Mucosa of rectum (tissue), 2 donors: ENCODE data around the gene NOP58.
"Not testable (repeated sequence)": the region's sequence is repeated elsewhere in the genome, so short reads cannot be mapped to it uniquely, and the experiment has no call there.

Experiments used
- H3K27ac ChIP-seq, 2 donors: one replicate each; pipeline ENCODE4 v1.7.0; 2013; ENCODE audit warnings: inconsistent platforms in 2 of 2, low read depth in 2 of 2, low read length in 2 of 2
- H3K27me3 ChIP-seq, 2 donors: one replicate each; pipeline ENCODE4 v1.7.0; 2013; ENCODE audit warnings: low read length in 2 of 2; ENCODE audit not compliant: control insufficient read depth in 2 of 2, insufficient read depth in 2 of 2
- H3K36me3 ChIP-seq, 2 donors: one replicate each; pipeline ENCODE4 v1.7.0; 2013; ENCODE audit warnings: low read length in 2 of 2; ENCODE audit not compliant: control insufficient read depth in 2 of 2, insufficient read depth in 2 of 2
- H3K4me1 ChIP-seq, 2 donors: one replicate each; pipeline ENCODE4 v1.7.0; 2013; ENCODE audit warnings: low read length in 2 of 2, mild to moderate bottlenecking in 1 of 2; ENCODE audit not compliant: control insufficient read depth in 2 of 2, insufficient read depth in 2 of 2
- H3K4me3 ChIP-seq, 2 donors: one replicate each; pipeline ENCODE4 v1.7.0; 2013; ENCODE audit warnings: low read length in 2 of 2
- H3K9ac ChIP-seq, 2 donors: one replicate each; pipeline ENCODE4 v1.7.0; 2013; ENCODE audit warnings: low read length in 2 of 2, low read depth in 1 of 2, mild to moderate bottlenecking in 1 of 2
- H3K9me3 ChIP-seq, 2 donors: one replicate each; pipeline ENCODE4 v1.7.0; 2013; ENCODE audit warnings: low read length in 2 of 2; ENCODE audit not compliant: control insufficient read depth in 2 of 2
- donor health status: healthy.
- donor health status: Normal muscosa, but diverticular disease.

Gene NOP58

DNA sequence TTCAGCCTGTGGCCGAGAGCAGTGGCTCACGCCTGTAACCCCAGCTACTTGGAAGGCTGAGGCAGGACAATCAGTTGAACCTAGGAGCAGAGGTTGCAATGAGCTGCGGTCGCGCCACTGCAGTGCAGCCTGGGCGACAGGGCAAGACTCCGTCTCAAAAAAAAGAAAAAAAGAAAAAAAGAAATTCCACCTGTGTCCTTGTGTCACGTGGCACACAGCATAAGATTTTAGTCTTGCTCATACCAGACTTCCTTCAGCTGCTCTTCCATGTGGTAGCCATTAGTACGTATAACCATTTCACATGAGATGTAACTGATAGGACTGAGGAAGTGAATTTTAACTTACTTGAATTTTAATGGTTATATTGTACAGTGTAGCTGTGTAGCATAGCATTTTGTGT, 4.0 kb downstream of the NOP58 start:
- Histone ChIP-seq H3K27ac (no peak overlapping the region), H3K9ac (peak overlapping the region in 1 of 2 donors; percentile 14), H3K27me3 (no peaks in the 10 kb centered on the region), H3K4me1 (peaks cover 2 to 13% of the 10 kb centered on the region in 2 donors), H3K4me3 (peak overlapping the region; percentile 3 to 15), H3K36me3 (no peaks in the 10 kb centered on the region), H3K9me3 (no peaks in the 10 kb centered on the region)

DNA sequence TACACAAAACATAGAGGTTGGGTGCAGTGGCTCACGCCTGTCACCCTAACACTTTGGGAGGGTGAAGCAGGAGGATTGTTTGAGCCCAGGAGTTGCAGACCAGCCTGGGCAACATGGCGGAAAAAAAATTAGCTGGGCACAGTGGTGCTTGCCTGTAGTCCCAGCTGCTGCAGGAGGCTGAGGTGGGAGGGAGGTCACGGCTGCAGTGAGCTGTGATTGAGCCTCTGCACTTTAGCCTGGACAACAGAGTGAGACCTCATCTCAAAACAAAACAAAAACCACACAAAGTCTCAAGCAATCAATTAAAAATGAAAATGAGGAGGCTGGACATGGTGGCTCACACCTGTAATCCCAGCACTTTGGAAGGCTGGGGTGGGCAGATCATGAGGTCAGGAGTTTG, 4.9 kb downstream of the NOP58 start:
- H3K36me3 ChIP-seq = peaks cover 3% of the 10 kb centered on the region in 2 donors
- no peak overlapping the region for H3K9ac ChIP-seq
- H3K4me3 ChIP-seq = no peak overlapping the region
- peaks cover 2 to 12% of the 10 kb centered on the region in 2 donors for H3K4me1 ChIP-seq
- no peaks in the 10 kb centered on the region for H3K27me3 ChIP-seq
- H3K27ac ChIP-seq = no peak overlapping the region
- no peaks in the 10 kb centered on the region for H3K9me3 ChIP-seq

DNA sequence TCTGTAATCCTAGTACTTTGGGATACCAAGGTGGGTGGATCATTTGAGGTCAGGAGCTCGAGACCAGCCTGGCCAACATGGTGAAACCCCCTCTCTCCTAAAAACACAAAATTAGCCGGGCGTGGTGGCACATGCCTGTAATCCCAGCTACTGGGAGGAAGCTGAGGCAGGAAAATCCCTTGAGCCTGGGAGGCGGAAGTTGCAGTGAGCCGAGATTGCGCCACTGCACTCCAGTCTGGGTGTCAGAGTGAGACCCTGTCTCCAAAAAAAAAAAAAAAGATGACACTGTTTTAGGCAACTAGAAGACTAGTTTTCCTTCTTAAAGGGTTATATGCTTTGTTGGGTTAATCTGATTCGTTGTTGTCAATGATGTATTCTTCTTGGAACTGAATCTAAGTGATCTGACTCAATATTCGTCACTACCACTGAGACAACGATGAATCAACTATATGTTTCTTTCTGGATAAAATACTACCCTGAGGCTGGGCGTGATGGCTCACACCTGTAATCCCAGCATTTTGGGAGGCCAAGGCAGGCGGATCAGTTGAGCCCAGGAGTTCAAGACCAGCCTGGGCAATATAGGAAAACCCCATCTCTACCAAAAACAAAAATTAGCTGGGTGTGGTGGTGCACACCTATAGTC, 10.6 kb downstream of the NOP58 start:
- not testable (repeated sequence) for H3K4me1 ChIP-seq, H3K27ac ChIP-seq, H3K27me3 ChIP-seq, H3K4me3 ChIP-seq, H3K9me3 ChIP-seq, H3K9ac ChIP-seq
- H3K36me3 ChIP-seq = peaks cover 6 to 35% of the 10 kb centered on the region in 2 donors

DNA sequence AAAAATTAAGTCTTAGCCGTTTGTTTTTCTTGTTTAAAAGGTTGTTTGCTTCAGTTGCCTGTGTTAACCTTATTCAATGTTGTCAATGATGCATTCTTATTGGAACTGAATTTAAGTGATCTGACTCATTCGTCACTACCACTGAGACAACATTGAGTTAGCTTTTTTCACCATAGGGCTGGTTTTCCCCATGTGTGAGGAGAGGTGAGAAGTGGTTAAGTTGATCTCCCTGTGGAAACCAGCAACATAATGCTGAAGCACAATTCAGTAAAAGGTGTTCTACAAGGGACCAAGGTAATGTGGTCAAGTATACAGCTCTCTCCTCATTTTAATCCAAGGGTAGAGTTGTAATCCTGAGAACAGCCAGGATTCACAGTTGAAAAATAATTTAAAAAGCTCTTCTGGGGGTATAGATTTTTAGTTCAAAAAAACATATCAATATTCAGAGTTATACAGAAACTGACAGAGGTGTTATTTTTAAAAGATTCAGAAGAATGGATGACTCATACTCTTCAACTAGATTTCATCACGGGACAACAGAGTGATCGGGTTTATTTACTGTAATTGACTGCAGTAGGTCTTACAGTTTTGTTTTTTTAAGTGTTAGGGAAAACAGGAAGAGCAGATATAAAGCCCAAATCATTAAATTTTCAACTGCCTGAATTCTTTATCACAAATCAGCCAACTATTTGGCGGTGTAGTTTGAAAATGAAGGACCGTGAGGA, 12.6 kb downstream of the NOP58 start:
- no peak overlapping the region for H3K27ac ChIP-seq
- H3K4me3 ChIP-seq = no peak overlapping the region
- H3K36me3 ChIP-seq = peaks cover 19 to 49% of the 10 kb centered on the region in 2 donors
- H3K4me1 ChIP-seq = no peaks in the 10 kb centered on the region
- H3K27me3 ChIP-seq = no peaks in the 10 kb centered on the region
- no peaks in the 10 kb centered on the region for H3K9me3 ChIP-seq
- no peak overlapping the region for H3K9ac ChIP-seq

DNA sequence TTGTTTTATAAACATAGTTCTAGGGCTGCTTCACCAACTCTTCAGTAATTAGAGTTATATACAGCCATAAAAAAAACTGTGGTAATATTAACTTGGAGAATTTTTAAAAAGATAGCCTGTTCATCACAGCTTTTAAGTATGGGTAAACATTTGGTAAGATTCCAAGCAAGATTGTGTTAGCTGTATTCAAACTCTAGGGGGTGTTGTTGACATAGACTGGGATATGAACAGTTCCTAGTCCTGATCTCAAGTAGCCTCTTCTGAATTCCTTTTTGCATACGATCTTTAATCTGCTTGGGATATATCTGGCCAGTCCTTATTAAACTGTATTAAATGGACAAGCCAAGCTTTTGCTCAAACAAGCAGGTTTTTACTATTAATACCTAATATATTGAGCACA, 13.4 kb downstream of the NOP58 start:
- no peaks in the 10 kb centered on the region for H3K4me1 ChIP-seq
- no peak overlapping the region for H3K4me3 ChIP-seq
- no peak overlapping the region for H3K27ac ChIP-seq
- H3K9ac ChIP-seq = no peak overlapping the region
- H3K36me3 ChIP-seq = peaks cover 19 to 53% of the 10 kb centered on the region in 2 donors
- H3K27me3 ChIP-seq = no peaks in the 10 kb centered on the region
- no peaks in the 10 kb centered on the region for H3K9me3 ChIP-seq

DNA sequence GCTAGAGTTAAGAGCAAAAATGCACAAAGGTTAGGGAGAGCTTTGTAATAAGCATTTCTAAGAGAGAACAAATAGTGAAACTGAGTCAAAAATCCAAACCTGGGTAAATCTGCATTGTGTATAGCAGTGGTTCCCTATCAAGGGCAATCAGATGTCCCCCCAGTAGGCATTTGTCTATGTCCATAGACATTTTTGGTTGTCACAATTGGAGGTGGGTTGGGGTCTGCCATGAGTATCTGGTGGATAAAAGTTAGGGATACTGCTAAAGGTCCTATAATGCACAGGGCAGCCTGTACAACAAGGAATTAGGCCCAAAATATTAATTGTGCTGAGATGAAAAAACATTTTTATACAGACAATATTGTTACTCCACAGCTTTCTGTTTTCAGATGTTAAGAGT, 21.0 kb downstream of the NOP58 start:
- Histone ChIP-seq H3K9ac (no peak overlapping the region), H3K9me3 (no peaks in the 10 kb centered on the region), H3K27me3 (no peaks in the 10 kb centered on the region), H3K4me1 (no peaks in the 10 kb centered on the region), H3K36me3 (peaks cover 54 to 70% of the 10 kb centered on the region in 2 donors), H3K4me3 (no peak overlapping the region), H3K27ac (no peak overlapping the region)

DNA sequence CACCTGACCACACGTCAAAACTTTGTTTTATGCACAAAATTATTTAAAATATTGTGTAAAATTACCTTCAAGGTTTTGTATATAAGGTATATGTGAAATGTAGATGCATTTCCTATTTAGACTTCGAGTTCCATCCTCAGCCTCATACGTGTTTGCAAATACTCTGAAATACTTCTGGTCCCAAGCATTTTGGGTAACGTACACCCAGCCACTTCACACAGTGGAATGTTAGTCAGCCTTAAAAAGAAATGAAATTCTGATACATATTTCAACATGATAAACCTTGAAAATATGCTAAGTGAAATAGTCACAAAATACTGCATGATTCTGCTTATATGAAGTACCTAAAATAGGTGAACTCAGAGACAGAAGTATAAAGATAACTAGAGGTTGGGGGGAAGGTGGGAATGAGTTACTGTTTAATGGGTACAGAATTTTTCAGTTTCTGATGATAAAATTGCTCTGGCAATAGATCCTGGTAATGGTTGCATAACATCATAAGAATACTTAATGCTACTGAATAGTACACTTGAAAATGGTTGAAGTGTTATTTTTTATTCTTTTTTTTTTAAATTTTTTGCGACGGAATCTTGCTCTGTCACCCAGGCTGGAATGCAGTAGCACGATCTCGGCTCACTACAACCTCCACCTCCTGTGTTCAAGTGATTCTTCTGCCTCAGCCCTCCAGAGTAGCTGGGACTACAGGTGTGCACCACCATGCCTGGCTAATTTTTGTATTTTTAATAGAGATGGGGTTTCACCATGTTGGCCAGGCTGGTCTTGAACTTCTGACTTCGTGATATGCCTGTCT, 24.0 kb downstream of the NOP58 start:
- no peak overlapping the region for H3K4me3 ChIP-seq
- no peak overlapping the region for H3K27ac ChIP-seq
- H3K36me3 ChIP-seq = peaks cover 44 to 64% of the 10 kb centered on the region in 2 donors
- no peaks in the 10 kb centered on the region for H3K9me3 ChIP-seq
- H3K4me1 ChIP-seq = no peaks in the 10 kb centered on the region
- no peak overlapping the region for H3K9ac ChIP-seq
- H3K27me3 ChIP-seq = no peaks in the 10 kb centered on the region

DNA sequence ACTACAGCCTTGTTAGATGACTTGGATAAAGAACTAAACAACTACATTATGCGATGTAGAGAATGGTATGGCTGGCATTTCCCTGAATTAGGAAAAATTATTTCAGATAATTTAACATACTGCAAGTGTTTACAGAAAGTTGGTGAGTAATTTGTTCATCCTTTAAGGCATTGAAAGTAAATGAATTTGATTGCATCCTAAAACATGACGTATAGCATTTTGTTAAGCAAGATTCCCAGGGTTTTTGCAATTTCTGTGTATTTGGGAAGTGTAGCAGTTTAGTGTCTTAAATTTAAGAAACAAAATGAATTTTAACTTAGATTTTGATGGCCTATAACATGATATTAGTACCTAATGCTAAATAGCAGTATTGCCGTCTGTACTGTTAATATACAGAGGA, 24.8 kb downstream of the NOP58 start:
- no peaks in the 10 kb centered on the region for H3K9me3 ChIP-seq
- no peak overlapping the region for H3K4me3 ChIP-seq
- H3K27ac ChIP-seq = no peak overlapping the region
- peaks cover 41 to 58% of the 10 kb centered on the region in 2 donors for H3K36me3 ChIP-seq
- no peak overlapping the region for H3K9ac ChIP-seq
- no peaks in the 10 kb centered on the region for H3K4me1 ChIP-seq
- no peaks in the 10 kb centered on the region for H3K27me3 ChIP-seq

DNA sequence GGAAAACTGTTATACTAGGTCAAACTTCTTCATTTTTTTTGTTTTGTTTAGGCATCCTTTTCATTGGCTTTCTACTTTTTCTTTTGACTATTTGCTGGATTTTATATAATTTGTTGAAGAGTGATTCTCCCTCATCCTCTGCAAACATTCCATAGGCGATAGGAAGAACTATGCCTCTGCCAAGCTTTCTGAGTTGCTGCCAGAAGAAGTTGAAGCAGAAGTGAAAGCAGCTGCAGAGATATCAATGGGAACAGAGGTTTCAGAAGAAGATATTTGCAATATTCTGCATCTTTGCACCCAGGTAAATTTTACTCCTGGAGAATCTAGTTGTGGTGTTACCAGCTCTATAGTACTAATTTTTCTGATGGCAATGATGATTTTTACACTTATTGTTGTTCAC, 25.4 kb downstream of the NOP58 start:
- no peak overlapping the region for H3K9ac ChIP-seq
- no peaks in the 10 kb centered on the region for H3K4me1 ChIP-seq
- no peak overlapping the region for H3K27ac ChIP-seq
- no peaks in the 10 kb centered on the region for H3K9me3 ChIP-seq
- H3K4me3 ChIP-seq = no peak overlapping the region
- H3K36me3 ChIP-seq = peaks cover 42 to 59% of the 10 kb centered on the region in 2 donors
- no peaks in the 10 kb centered on the region for H3K27me3 ChIP-seq

DNA sequence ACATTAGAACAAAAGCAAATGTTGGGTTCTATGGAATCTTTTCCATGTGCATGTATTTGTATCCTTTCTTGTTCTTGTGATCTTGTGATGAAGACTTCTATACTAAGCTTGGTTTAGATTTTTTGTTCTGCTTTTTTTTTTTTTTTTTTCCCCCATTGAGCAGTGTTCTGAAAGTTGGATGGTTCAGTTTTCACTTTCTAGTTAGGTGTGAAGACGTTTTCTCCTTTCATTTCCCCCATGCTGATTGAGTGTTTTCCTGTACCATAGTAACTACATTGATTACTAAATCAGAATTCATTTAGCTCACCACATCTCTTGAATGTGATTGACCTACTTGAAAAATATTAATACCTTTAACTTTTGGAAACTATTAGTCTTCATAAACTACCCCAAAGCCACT, 34.1 kb downstream of the NOP58 start:
- no peak overlapping the region for H3K27ac ChIP-seq
- peaks cover 48 to 61% of the 10 kb centered on the region in 2 donors for H3K36me3 ChIP-seq
- H3K27me3 ChIP-seq = no peaks in the 10 kb centered on the region
- H3K4me1 ChIP-seq = no peaks in the 10 kb centered on the region
- no peak overlapping the region for H3K9ac ChIP-seq
- no peak overlapping the region for H3K4me3 ChIP-seq
- no peaks in the 10 kb centered on the region for H3K9me3 ChIP-seq
